Measurements from ENCODE around the gene SAT1. TPM values are rescaled to one million over a fixed set of nuclear protein-coding genes. Genes with fewer than 3 reads are reported as not detected.

Gene SAT1
- total RNA-seq, 2 donors from 2014 or later: 660 to 763 TPM

DNA sequence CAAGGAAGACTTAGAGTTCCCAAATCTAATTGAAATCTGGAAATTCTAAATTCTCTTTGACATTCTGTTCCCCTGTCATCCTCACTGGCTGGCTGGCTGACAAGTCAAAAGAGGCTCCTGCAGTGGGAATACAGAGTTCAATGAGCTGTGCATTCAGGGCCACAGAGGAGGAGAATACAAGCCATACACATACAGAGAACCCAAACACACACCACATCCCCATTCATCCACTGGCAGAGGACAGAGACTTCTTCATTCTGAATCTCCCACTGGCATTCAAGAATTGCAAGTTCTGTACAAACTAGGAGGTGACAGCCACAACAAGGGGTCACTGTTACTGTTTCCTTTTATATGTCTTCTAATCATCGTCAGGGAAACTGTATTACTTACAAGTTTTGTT is 49.7 kb downstream of the SAT1 start:
- Histone ChIP-seq H3K4me3 (no peak overlapping the region), H3K4me1 (ENCODE audit: control insufficient read depth in 1 of 2, low read depth in 2 of 2) (no peaks in the 10 kb centered on the region), H3K27me3 (replicated peaks; ENCODE audit: insufficient read depth) (no peaks in the 10 kb centered on the region), H3K27ac (no peak overlapping the region), H3K36me3 (no peaks in the 10 kb centered on the region), H3K9me3 (no peaks in the 10 kb centered on the region)
- ATAC-seq (ENCODE audit: insufficient number of reproducible peaks, low FRiP score, low read depth) (no peak), DNase-seq (ENCODE audit: low spot score) (no peak)
- TF ChIP-seq, protein P1, sequence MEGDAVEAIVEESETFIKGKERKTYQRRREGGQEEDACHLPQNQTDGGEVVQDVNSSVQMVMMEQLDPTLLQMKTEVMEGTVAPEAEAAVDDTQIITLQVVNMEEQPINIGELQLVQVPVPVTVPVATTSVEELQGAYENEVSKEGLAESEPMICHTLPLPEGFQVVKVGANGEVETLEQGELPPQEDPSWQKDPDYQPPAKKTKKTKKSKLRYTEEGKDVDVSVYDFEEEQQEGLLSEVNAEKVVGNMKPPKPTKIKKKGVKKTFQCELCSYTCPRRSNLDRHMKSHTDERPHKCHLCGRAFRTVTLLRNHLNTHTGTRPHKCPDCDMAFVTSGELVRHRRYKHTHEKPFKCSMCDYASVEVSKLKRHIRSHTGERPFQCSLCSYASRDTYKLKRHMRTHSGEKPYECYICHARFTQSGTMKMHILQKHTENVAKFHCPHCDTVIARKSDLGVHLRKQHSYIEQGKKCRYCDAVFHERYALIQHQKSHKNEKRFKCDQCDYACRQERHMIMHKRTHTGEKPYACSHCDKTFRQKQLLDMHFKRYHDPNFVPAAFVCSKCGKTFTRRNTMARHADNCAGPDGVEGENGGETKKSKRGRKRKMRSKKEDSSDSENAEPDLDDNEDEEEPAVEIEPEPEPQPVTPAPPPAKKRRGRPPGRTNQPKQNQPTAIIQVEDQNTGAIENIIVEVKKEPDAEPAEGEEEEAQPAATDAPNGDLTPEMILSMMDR (IDR thresholded peaks at IDR 0.05): no peak

Other genes starting within 250 kb of the SAT1 start
- gene PRDX4, start 115.7 kb upstream of the SAT1 start, total RNA-seq: 100 to 1,000 TPM in 1 of 2 donors, 10 to 100 TPM in 1; 62.2 to 117 TPM
- gene ACOT9, start 39.9 kb upstream of the SAT1 start, total RNA-seq: 10 to 100 TPM; 57.7 to 62.5 TPM
- 1 to 10 TPM; 1.5 to 5.1 TPM for gene APOO, start 124.8 kb downstream of the SAT1 start, total RNA-seq
- not detected for gene CXorf58, start 124.8 kb downstream of the SAT1 start, total RNA-seq
- gene KLHL15, start 244.0 kb downstream of the SAT1 start, total RNA-seq: 10 to 100 TPM in 1 of 2 donors, 1 to 10 TPM in 1; 4.7 to 13.1 TPM

Measured in thoracic aorta (tissue), 2 donors.